Measurements from ENCODE around the gene FLNB.

The FLNB gene

GRCh38 chr3:58160399-58160798, 152.2 kb downstream of the FLNB start:
- FAIRE-seq (no peak), DNase-seq (ENCODE audit: low spot score) (no peak)

- FAIRE-seq (peak; percentile 93), DNase-seq (ENCODE audit: low spot score) (peak; percentile 94)
Measured at GRCh38 chr3:58161435-58162398, 153.5 kb downstream of the FLNB start.

GRCh38 chr3:58163234-58163633, 155.0 kb downstream of the FLNB start:
- FAIRE-seq: peak; percentile 61
- DNase-seq (ENCODE audit: low spot score): no peak

GRCh38 chr3:58164199-58164879, 156.1 kb downstream of the FLNB start:
- peak; percentile 76 for DNase-seq (ENCODE audit: low spot score)
- FAIRE-seq: peak; percentile 70

GRCh38 chr3:58164906-58165821, 156.9 kb downstream of the FLNB start:
- FAIRE-seq (no peak), DNase-seq (ENCODE audit: low spot score) (no peak)

- FAIRE-seq (no peak), DNase-seq (ENCODE audit: low spot score) (peak; percentile 14)
Measured at GRCh38 chr3:58167431-58168351, 159.5 kb downstream of the FLNB start.

GRCh38 chr3:58168498-58168897, 160.3 kb downstream of the FLNB start:
- FAIRE-seq: no peak
- DNase-seq (ENCODE audit: low spot score): no peak

GRCh38 chr3:58169371-58169770, 161.1 kb downstream of the FLNB start:
- DNase-seq (ENCODE audit: low spot score): no peak
- no peak for FAIRE-seq

GRCh38 chr3:58170376-58170775, 162.2 kb downstream of the FLNB start:
- FAIRE-seq (no peak), DNase-seq (ENCODE audit: low spot score) (no peak)

- FAIRE-seq: no peak
- DNase-seq (ENCODE audit: low spot score): no peak
Measured at GRCh38 chr3:58171126-58171525, 162.9 kb downstream of the FLNB start.

- FAIRE-seq (no peak), DNase-seq (ENCODE audit: low spot score) (no peak)
Measured at GRCh38 chr3:58173029-58173668, 164.9 kb downstream of the FLNB start.

GRCh38 chr3:58173669-58174398, 165.6 kb downstream of the FLNB start:
- no peak for FAIRE-seq

GRCh38 chr3:58175187-58175436, 166.9 kb downstream of the FLNB start:
- FAIRE-seq: no peak
- no peak for DNase-seq (ENCODE audit: low spot score)

More at GRCh38 chr3:58173669-58174398, 165.6 kb downstream of the FLNB start:
- DNase-seq (ENCODE audit: low spot score): peak; percentile 15

- FAIRE-seq (no peak), DNase-seq (ENCODE audit: low spot score) (no peak)
Measured at GRCh38 chr3:58175437-58176184, 167.4 kb downstream of the FLNB start.

GRCh38 chr3:58176185-58176530, 167.9 kb downstream of the FLNB start:
- FAIRE-seq (no peak), DNase-seq (ENCODE audit: low spot score) (no peak)

- DNase-seq (ENCODE audit: low spot score): no peak
Measured at GRCh38 chr3:58176827-58177489, 168.7 kb downstream of the FLNB start.

GRCh38 chr3:58177747-58178527, 169.7 kb downstream of the FLNB start:
- no peak for FAIRE-seq
- DNase-seq (ENCODE audit: low spot score): peak; percentile 31

More at GRCh38 chr3:58176827-58177489, 168.7 kb downstream of the FLNB start:
- FAIRE-seq: no peak
